A549 (cell line): ENCODE results near the gene CD209.

Source experiments
- BCL3 ChIP-seq: fragments of >200 bp; sonication (Bioruptor Twin); formaldehyde crosslinking; IDR thresholded peaks from 3 replicates; pipeline ENCODE4 v1.6.1; 2016
- CBX8 ChIP-seq: fragments of 200-600 bp; sonication (generic); IDR thresholded peaks from 2 replicates; pipeline ENCODE4 v1.6.1; 2016
- CEBPB ChIP-seq, 2 experiments: fragments of >200 bp in 1 of 2; sonication (Bioruptor Twin) in 1 of 2; formaldehyde crosslinking in 1 of 2; IDR thresholded peaks; 2 replicates each; pipeline ENCODE4 v1.6.1; 2012 to 2016
- CTCF ChIP-seq: fragments of >200 bp; sonication (Bioruptor Twin); formaldehyde crosslinking; IDR thresholded peaks from 3 replicates; pipeline ENCODE4 v1.5.1; 2016
- FOSL2 ChIP-seq, 2 experiments: fragments of 450-650 bp in 1 of 2; fragments of >200 bp in 1 of 2; sonication (Bioruptor Twin) in 1 of 2; formaldehyde crosslinking; IDR thresholded peaks; 2 replicates each; pipeline versions ENCODE4 v1.5.0 to v1.6.1; 2016 to 2020; ENCODE audit warnings: mild to moderate bottlenecking in 1 of 2, moderate library complexity in 1 of 2
- MAX ChIP-seq: IDR thresholded peaks from 2 replicates; pipeline ENCODE4 v1.6.1; 2012
- NFE2L2 ChIP-seq: fragments of 150-350 bp; conservative IDR thresholded peaks from 2 replicates; pipeline ENCODE4 v1.6.1; 2014; ENCODE audit warnings: low read length
- POLR2A ChIP-seq: IDR thresholded peaks from 2 replicates; pipeline ENCODE4 v1.6.1; 2012; ENCODE audit warnings: mild to moderate bottlenecking, low read length
- POLR2AphosphoS2 ChIP-seq: conservative IDR thresholded peaks from 2 replicates; pipeline ENCODE4 v1.6.1; 2012; ENCODE audit warnings: low read length, improper control_type of control experiment, inconsistent platforms
- RAD21 ChIP-seq, 2 experiments: fragments of >200 bp in 1 of 2; sonication (Bioruptor Twin) in 1 of 2; formaldehyde crosslinking in 1 of 2; IDR thresholded peaks in 1 of 2; conservative IDR thresholded peaks in 1 of 2; 2 replicates in 1 of 2; 3 replicates in 1 of 2; pipeline ENCODE4 v1.6.1; 2012 to 2018; ENCODE audit warnings: inconsistent platforms in 1 of 2
- SMC3 ChIP-seq: fragments of >200 bp; sonication (Bioruptor Twin); formaldehyde crosslinking; IDR thresholded peaks from 3 replicates; pipeline ENCODE4 v1.6.1; 2018; ENCODE audit warnings: inconsistent platforms
- TP53 ChIP-seq: fragments of 250-450 bp; sonication (Bioruptor Pico); IDR thresholded peaks from 2 replicates; pipeline ENCODE4 v1.5.0; 2021; ENCODE audit warnings: mild to moderate bottlenecking, moderate library complexity
- ZFP36 ChIP-seq: fragments of 450-650 bp; IDR thresholded peaks from 2 replicates; pipeline ENCODE4 v1.6.1; 2014; ENCODE audit warnings: borderline replicate concordance; ENCODE audit not compliant: partially characterized antibody
- ZNF302 ChIP-seq: fragments of 250-450 bp; sonication (Bioruptor Pico); IDR thresholded peaks from 2 replicates; pipeline ENCODE4 v1.9.0; 2021; ENCODE audit warnings: inconsistent platforms, mild to moderate bottlenecking, moderate library complexity

GRCh38 chr19:7773841-7774240 is 26.5 kb upstream of the CD209 start:
- TF ChIP-seq CTCF (no peak), POLR2AphosphoS2 (no peak), MAX (no peak), SMC3 (no peak), ZNF302 (CRISPR knock-in tag) (no peak), CBX8 (no peak), CEBPB (IDR thresholded peaks at IDR 0.05) (no peak), POLR2A (no peak), TP53 (CRISPR knock-in tag) (no peak), RAD21 (conservative IDR thresholded peaks at IDR 0.05 in 1 of 2, IDR thresholded peaks at IDR 0.05 in 1 of 2) (no peak), BCL3 (no peak), NFE2L2 (no peak), FOSL2 (IDR thresholded peaks at IDR 0.05) (no peak), FOSL2 (CRISPR knock-in tag; IDR thresholded peaks at IDR 0.05) (no peak), ZFP36 (no peak)
